ENCODE measurements around the gene CUX1. TPM values are rescaled to one million over a fixed set of nuclear protein-coding genes. Genes with fewer than 3 reads are reported as not detected.

The CUX1 gene
- total RNA-seq, 2 experiments from 2014 or later, result 20.2 to 20.4 TPM

GRCh38 chr7:101956130-101956529 lies 138.7 kb downstream of the CUX1 start:
- Mint-ChIP-seq H3K27ac (no peak overlapping the region), H3K27me3 (no peaks in the 10 kb centered on the region), H3K4me3 (no peak overlapping the region), H3K9me3 (no peaks in the 10 kb centered on the region), H3K4me1 (ENCODE audit: low read depth) (peaks cover 36% of the 10 kb centered on the region), H3K36me3 (ENCODE audit: low read depth) (peaks cover 6% of the 10 kb centered on the region)
- no peak for TF ChIP-seq CTCF (IDR thresholded peaks at IDR 0.05)
- intact Hi-C loops (cut with micrococcal nuclease), result no loop called here
- ATAC-seq (no peak), DNase-seq (no peak)
- CTCF ChIA-PET, result no interaction called here
- POLR2A ChIA-PET, result no interaction called here

- Mint-ChIP-seq H3K36me3 (ENCODE audit: low read depth) (peaks cover 4% of the 10 kb centered on the region), H3K4me3 (no peak overlapping the region), H3K4me1 (ENCODE audit: low read depth) (peaks cover 30% of the 10 kb centered on the region), H3K27me3 (no peaks in the 10 kb centered on the region), H3K9me3 (no peaks in the 10 kb centered on the region), H3K27ac (no peak overlapping the region)
- DNase-seq (no peak), ATAC-seq (peak; percentile 51)
- intact Hi-C loops (cut with micrococcal nuclease), result no loop called here
- ChIA-PET CTCF (no interaction called here), POLR2A (no interaction called here)
- no peak for TF ChIP-seq CTCF (IDR thresholded peaks at IDR 0.05)
Observed at GRCh38 chr7:101957744-101958525, 140.5 kb downstream of the CUX1 start.

- H3K4me3 Mint-ChIP-seq, result no peak overlapping the region
- no peak for ATAC-seq
- CTCF ChIA-PET, result no interaction called here
Observed at GRCh38 chr7:101959342-101959741, 141.9 kb downstream of the CUX1 start.

GRCh38 chr7:101959829-101960228 lies 142.4 kb downstream of the CUX1 start:
- DNase-seq (no peak), ATAC-seq (no peak)
- intact Hi-C loops (cut with micrococcal nuclease), result no loop called here
- Mint-ChIP-seq H3K36me3 (ENCODE audit: low read depth) (no peaks in the 10 kb centered on the region), H3K9me3 (no peaks in the 10 kb centered on the region), H3K27me3 (no peaks in the 10 kb centered on the region), H3K4me1 (ENCODE audit: low read depth) (peaks cover 14% of the 10 kb centered on the region), H3K4me3 (no peak overlapping the region), H3K27ac (no peak overlapping the region)
- TF ChIP-seq CTCF (IDR thresholded peaks at IDR 0.05), result no peak
- ChIA-PET CTCF (no interaction called here), POLR2A (no interaction called here)

More at GRCh38 chr7:101959342-101959741, 141.9 kb downstream of the CUX1 start:
- H3K4me1 Mint-ChIP-seq (ENCODE audit: low read depth), result peaks cover 17% of the 10 kb centered on the region
- H3K36me3 Mint-ChIP-seq (ENCODE audit: low read depth), result no peaks in the 10 kb centered on the region
- TF ChIP-seq CTCF (IDR thresholded peaks at IDR 0.05), result no peak
- intact Hi-C loops (cut with micrococcal nuclease), result no loop called here
- H3K27ac Mint-ChIP-seq, result no peak overlapping the region
- no peaks in the 10 kb centered on the region for H3K27me3 Mint-ChIP-seq
- DNase-seq, result no peak
- H3K9me3 Mint-ChIP-seq, result no peaks in the 10 kb centered on the region
- POLR2A ChIA-PET, result no interaction called here

- no peaks in the 10 kb centered on the region for H3K9me3 Mint-ChIP-seq
- ChIA-PET CTCF (interaction anchor here (0.9 kb wide), 1 partner anchor 104 kb away, joined by 3 read pairs; no protein-coding TSS in a partner anchor), POLR2A (no interaction called here)
- no peak overlapping the region for H3K4me3 Mint-ChIP-seq
- DNase-seq (no peak), ATAC-seq (no peak)
- H3K27ac Mint-ChIP-seq, result no peak overlapping the region
- peaks cover 11% of the 10 kb centered on the region for H3K4me1 Mint-ChIP-seq (ENCODE audit: low read depth)
- intact Hi-C loops (cut with micrococcal nuclease), result no loop called here
- H3K27me3 Mint-ChIP-seq, result no peaks in the 10 kb centered on the region
- no peak for TF ChIP-seq CTCF (IDR thresholded peaks at IDR 0.05)
- H3K36me3 Mint-ChIP-seq (ENCODE audit: low read depth), result no peaks in the 10 kb centered on the region
Observed at GRCh38 chr7:101960323-101960722, 142.9 kb downstream of the CUX1 start.

Data from activated CD8-positive, alpha-beta T cell treated with anti-CD3 and anti-CD28 coated beads for 36 hours (primary cell).